NCI-H2081 (cell line): ENCODE results near the gene HES1.

Experiments used
- DNase-seq, 2 experiments: peaks; one replicate each; lab custom pipeline; 2025; lab: John Stamatoyannopoulos, UW

HES1 gene

GRCh38 chr3:194102436-194102835, 33.5 kb upstream of the HES1 start:
- DNase-seq = no peak

GRCh38 chr3:194103505-194103904, 32.4 kb upstream of the HES1 start:
- no peak for DNase-seq

DNA sequence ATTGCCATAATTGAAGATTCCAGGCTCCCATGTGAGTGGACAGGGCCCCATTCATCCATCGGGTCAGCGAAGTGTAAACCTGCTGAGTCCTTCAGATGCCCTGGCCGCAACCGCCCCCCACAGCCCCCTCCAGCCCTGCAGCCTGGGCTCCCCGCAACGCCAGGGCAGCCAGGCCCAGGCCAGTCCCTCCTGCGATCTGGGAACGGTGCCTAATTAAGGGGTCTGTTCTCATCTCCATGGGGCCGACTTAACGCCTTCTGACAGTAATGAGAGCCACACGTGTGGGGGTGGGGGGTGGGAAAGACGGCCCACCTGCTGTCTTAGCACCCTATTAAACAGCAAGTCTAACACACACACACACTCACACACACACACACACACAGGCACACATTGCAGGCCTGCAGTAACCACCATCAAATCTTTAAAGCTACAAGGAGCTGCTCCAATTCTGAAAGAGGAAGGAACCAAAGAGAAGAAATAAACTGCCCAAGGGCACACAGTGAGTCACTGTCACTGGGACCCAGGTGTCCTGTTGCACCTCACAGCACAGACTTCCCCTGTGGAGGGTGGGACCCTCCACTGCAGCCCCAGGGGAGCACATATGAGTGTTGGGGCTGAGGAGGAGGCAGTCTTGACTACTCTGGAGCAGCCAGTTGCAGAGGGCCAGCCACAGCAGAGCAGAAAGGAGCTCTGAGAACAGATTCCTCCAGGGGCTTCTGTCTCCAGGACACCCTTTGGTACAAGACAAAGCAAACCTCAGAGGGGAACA, 31.8 kb upstream of the HES1 start:
- no peak for DNase-seq

GRCh38 chr3:194105292-194105691, 30.7 kb upstream of the HES1 start:
- no peak for DNase-seq

DNA sequence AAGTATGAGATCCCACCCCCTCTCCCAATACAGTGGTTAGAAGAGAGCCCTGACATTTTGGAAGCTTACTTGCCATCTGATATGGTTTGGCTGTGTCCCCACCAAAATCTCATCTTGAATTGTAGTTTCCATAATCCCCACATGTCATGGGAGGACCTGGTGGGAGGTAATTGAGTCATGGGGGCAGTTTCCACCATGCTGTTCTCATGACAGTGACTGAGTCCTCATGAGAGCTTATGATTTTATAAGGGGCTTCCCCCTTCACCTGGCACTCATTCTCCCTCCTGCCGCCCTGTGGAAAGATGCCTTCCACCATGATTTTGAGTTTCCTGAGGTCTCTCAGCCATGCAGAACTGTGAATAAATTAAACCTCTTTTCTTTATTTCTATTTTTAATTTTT, 28.8 kb upstream of the HES1 start:
- no peak for DNase-seq

DNA sequence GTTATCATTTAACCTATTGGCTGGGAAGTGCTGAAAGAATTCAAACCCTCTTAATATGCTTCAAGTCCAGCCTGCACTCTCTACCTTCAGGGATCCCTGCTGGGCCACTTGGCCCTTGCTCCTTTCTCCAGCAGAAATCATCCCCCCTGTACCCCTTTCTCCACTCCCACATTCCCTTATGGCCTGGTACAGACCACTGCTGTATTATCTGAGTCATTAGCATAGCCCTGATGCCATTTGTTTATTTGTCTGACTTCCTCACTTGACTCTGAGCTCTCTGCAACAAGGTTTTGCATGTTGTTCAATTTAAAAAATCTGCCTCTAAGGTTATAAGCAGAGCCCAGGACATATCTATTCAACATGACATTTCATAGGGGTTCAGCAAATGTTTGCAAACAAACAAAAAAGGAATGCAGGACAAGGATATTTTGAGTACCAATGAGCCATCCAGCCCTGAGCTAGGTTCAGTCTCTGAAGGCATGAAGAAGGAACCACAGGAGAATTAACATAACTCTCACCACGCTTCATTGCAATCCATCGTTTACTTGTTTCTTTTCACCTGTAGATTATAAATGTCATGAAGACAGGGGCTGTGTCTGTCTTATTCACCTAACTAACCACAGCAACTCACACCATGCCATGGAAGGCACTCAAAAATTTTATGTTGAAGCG, 26.6 kb upstream of the HES1 start:
- DNase-seq = no peak

DNA sequence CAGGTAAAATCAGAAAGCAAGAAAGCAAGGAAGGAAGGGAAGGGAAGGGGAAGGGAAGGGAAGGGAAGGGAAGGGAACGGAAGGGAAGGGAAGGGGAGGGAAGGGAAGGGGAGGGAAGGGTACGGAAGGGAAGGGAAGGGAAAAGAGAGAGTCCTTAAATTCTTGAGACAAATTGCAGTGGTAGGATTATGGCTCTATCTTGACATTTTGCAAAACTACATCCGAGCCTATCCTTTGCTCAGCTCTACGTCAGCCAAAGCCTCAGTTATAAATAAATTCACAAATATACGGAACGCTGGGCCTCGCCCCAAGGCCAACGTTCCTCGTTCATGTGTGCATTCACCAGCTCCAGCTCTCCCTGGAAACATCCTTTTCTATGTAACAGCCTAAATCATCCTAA, 25.5 kb upstream of the HES1 start:
- no peak for DNase-seq

DNA sequence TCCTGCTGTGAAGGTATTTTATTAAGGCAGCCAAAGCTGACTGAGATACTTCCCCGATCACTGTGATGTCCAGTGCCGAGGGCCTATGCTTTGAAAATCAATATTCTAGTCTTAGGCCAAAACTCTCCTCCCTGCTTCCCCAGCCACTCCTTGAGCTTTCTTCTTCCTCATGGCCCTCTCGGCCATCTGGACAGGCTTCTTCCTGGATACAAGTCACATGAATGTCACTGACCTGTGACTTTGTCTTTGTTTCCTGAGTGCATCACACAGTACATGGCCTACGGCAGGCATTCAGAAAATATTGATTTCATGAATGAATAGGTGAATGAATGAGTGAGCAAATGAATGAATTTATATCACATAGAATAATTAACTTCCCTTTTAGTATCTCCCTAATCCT, 24.6 kb upstream of the HES1 start:
- DNase-seq = no peak

- DNase-seq = peak; percentile 69 to 84
Observed at GRCh38 chr3:194112120-194113106, 23.5 kb upstream of the HES1 start.

DNA sequence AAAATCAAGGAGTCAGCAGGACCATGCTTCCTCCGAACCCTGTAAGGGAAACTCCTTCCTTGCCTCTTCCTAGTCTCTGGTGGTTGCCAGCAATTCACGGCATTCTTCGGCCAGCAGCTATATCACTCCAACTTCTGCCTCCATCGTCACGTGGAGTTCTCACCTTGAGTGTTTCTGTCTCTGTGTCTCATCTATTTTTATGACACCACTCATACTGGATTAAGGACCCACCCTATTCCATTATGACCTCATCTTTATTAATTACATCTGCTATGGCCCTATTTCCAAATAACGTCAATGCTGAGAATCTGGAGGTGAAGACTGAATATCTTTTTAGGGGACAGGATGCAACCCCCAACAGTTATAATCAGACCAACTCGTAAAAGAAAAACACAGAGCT, 21.8 kb upstream of the HES1 start:
- DNase-seq = no peak

- no peak for DNase-seq
Observed at GRCh38 chr3:194117104-194117845, 18.7 kb upstream of the HES1 start.

DNA sequence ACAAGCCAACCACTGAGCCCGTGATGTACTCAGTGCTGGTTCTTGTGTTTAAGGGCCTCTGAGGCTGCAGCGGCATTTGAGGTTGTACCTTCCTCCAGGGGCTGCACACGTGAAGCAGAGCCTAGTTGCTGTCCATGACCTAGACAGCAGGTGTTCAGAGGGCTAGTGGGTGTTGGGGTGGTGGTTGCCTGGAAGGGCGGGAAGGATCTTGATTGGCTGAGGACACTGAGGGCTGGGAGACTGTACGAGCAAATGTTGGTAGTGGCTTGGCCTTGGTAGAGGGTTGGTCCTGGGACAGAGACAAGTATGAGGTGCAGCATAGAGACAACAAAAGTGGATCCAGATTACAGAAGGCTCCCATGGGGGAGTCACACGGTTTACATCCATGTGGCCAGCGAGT, 17.0 kb upstream of the HES1 start:
- DNase-seq = no peak

GRCh38 chr3:194119831-194120590, 15.9 kb upstream of the HES1 start:
- DNase-seq = no peak

DNA sequence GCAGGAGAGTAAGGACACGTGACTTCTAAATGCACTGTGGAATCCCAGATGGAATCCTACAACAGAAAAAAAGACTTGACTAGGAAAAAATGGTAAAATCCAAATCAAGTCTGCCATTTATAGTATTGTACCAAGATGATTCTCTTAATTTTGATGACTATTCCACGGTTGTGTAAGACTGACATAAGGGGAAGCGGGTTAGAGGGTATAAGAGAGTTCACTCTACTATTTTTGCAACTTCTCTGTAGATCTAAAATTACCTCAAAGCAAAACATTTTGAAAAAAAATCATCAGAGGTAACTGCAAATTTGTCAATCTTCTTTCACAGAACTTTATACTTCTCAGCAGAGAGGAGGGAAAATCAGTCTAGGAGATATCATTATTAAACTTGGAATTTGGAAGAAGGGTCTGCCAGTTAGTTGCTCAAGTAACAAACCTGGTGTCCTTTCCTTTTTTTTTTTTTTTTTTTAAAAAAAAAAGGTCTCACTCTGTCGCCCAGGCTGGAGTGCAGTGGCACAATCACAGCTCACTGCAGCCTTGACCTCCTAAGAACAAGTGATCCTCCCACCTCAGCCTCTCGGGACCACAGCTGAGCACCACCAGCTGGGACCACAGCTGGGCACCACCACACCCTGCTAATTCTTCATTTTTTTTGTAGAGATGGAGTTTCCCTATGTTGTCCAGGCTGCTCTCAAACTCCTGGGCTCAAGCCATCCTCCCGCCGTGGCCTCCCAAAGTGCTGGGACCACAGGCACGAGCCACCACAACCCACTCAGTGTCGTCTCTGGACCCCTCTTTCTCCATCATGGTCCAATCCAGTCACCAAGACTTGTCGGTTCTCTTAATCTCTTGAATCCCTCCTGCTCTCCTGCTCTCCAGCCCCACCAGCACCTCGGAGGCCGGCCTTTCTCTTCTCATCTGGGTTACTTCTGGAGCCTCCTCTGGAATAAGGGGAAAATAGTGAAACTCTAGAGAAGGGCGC, 14.9 kb upstream of the HES1 start:
- DNase-seq = no peak

DNA sequence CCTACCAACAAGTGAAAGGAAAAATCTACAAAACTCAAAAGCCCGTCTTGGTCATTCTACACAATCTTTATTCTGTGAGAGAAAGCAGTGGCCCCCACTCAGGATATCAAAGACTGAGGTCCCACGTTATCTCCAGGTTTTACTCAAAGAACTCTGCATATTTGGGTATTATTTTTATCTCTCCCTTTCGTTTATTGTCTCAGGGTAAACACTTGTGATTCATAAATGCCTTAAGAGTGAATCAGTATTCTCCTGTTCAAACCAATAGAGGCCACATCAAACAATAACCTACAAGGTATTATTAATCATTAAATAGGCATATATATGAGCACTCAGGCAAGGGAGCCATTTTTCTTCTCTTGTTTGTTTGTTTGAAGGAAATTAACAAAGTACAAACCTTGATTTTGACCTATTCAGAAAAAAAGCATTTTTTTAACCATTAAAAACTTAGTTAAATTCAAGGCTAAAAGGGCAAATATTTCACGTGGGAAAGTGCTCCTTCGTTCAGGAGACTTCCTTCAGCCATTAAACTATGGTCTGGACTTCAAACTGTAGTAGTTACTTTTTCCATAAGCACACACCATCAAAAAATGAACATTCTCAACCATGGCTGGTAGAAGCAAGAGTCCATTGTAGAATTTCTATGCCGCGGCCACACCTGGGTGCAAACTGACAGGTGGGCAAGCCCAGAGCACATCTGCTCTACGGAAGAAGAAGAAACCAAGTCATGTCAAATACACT, 13.9 kb upstream of the HES1 start:
- no peak for DNase-seq

GRCh38 chr3:194123726-194124125, 12.2 kb upstream of the HES1 start:
- no peak for DNase-seq

DNA sequence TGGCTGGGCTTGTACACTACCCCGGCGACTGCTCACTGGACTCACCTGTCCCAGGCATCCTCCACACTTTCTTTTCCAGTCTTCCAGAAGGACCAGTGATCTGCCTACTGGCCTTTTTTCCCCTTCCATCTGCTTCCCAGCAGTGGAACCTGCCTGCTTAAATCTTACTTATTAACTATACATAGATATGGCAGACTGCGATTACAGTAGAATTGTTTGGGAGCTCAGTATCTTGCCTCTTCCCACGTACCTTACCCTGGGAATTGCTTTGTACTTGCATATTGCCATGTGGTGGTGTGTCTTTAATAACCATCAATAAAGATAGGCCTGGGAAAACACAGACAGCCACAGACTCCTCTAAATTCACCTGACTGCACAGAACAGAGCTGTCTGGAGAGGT, 11.8 kb upstream of the HES1 start:
- no peak for DNase-seq

DNA sequence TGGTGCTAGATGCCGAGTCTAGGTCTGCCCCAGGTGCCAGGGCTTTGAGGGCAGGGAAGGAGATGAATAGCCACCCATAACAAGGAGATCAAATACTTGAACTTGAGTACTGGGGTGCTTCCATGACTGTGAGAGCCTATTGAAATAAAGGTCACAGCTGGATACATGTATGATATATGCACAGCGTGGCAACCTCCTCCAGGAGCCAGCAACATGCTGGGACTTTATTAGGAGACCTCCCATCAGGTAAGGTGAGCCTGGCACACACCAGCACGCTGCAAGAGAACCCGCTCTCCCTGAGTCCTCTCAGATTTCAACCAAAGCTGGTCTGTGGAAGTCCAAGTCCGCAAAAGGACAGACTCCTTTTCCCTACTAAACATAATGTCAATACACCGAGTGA, 10.5 kb upstream of the HES1 start:
- DNase-seq = peak in 1 of 2 experiments; percentile 22

- no peak for DNase-seq
Observed at GRCh38 chr3:194126790-194127189, 9.2 kb upstream of the HES1 start.
